Measurements from ENCODE around the gene MAGI2. TPM values are rescaled to one million over a fixed set of nuclear protein-coding genes. Genes with fewer than 3 reads are reported as not detected.

Gene MAGI2
- total and polyA plus RNA-seq, 2 experiments from 2014 or later = 10.4 to 26.4 TPM

- Histone ChIP-seq H3K4me1 (ENCODE audit: insufficient read depth) (peaks cover 5% of the 10 kb centered on the region; the same call in 1 of the 2 replicates), H3K9me2 (ENCODE audit: insufficient read depth) (no peaks in the 10 kb centered on the region), H4K20me1 (replicated peaks; ENCODE audit: insufficient read depth) (no peaks in the 10 kb centered on the region), H3K27me3 (ENCODE audit: insufficient read depth) (no peaks in the 10 kb centered on the region), H3K4me2 (no peak overlapping the region), H3K36me3 (ENCODE audit: insufficient read depth) (no peaks in the 10 kb centered on the region), H3F3A (replicated peaks; ENCODE audit: low read depth) (no peaks in the 10 kb centered on the region), H3K4me3 (no peak overlapping the region), H2AFZ (no peak overlapping the region), H3K27ac (ENCODE audit: low read depth) (no peak overlapping the region), H3K79me2 (replicated peaks; ENCODE audit: insufficient read depth) (no peaks in the 10 kb centered on the region)
- H3K4me1 Mint-ChIP-seq = peaks cover 9% of the 10 kb centered on the region; the same call in 2 of the 3 replicates
- no peak overlapping the region; the same call in 1 of the 2 replicates for H3K27ac Mint-ChIP-seq
- DNase-seq (ENCODE audit: low spot score) = no peak
- no peaks in the 10 kb centered on the region; the same call in 2 of the 3 replicates for H3K9me3 Mint-ChIP-seq
- no peaks in the 10 kb centered on the region; the same call in 2 of the 3 replicates for H3K36me3 Mint-ChIP-seq (ENCODE audit: low read depth)
- peaks cover under 1% of the 10 kb centered on the region for H3K27me3 Mint-ChIP-seq (ENCODE audit: insufficient read depth, low read depth, poor library complexity)
- no peak for ATAC-seq
- H3K4me3 Mint-ChIP-seq = no peak overlapping the region
- TF ChIP-seq, protein P1, sequence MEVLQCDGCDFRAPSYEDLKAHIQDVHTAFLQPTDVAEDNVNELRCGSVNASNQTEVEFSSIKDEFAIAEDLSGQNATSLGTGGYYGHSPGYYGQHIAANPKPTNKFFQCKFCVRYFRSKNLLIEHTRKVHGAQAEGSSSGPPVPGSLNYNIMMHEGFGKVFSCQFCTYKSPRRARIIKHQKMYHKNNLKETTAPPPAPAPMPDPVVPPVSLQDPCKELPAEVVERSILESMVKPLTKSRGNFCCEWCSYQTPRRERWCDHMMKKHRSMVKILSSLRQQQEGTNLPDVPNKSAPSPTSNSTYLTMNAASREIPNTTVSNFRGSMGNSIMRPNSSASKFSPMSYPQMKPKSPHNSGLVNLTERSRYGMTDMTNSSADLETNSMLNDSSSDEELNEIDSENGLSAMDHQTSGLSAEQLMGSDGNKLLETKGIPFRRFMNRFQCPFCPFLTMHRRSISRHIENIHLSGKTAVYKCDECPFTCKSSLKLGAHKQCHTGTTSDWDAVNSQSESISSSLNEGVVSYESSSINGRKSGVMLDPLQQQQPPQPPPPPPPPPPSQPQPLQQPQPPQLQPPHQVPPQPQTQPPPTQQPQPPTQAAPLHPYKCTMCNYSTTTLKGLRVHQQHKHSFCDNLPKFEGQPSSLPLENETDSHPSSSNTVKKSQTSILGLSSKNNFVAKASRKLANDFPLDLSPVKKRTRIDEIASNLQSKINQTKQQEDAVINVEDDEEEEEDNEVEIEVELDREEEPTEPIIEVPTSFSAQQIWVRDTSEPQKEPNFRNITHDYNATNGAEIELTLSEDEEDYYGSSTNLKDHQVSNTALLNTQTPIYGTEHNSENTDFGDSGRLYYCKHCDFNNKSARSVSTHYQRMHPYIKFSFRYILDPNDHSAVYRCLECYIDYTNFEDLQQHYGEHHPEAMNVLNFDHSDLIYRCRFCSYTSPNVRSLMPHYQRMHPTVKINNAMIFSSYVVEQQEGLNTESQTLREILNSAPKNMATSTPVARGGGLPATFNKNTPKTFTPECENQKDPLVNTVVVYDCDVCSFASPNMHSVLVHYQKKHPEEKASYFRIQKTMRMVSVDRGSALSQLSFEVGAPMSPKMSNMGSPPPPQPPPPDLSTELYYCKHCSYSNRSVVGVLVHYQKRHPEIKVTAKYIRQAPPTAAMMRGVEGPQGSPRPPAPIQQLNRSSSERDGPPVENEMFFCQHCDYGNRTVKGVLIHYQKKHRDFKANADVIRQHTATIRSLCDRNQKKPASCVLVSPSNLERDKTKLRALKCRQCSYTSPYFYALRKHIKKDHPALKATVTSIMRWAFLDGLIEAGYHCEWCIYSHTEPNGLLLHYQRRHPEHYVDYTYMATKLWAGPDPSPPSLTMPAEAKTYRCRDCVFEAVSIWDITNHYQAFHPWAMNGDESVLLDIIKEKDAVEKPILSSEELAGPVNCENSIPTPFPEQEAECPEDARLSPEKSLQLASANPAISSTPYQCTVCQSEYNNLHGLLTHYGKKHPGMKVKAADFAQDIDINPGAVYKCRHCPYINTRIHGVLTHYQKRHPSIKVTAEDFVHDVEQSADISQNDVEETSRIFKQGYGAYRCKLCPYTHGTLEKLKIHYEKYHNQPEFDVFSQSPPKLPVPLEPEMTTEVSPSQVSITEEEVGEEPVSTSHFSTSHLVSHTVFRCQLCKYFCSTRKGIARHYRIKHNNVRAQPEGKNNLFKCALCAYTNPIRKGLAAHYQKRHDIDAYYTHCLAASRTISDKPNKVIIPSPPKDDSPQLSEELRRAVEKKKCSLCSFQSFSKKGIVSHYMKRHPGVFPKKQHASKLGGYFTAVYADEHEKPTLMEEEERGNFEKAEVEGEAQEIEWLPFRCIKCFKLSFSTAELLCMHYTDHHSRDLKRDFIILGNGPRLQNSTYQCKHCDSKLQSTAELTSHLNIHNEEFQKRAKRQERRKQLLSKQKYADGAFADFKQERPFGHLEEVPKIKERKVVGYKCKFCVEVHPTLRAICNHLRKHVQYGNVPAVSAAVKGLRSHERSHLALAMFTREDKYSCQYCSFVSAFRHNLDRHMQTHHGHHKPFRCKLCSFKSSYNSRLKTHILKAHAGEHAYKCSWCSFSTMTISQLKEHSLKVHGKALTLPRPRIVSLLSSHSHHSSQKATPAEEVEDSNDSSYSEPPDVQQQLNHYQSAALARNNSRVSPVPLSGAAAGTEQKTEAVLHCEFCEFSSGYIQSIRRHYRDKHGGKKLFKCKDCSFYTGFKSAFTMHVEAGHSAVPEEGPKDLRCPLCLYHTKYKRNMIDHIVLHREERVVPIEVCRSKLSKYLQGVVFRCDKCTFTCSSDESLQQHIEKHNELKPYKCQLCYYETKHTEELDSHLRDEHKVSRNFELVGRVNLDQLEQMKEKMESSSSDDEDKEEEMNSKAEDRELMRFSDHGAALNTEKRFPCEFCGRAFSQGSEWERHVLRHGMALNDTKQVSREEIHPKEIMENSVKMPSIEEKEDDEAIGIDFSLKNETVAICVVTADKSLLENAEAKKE (CRISPR knock-in tag; IDR thresholded peaks at IDR 0.05) = no peak
- TF ChIP-seq CREB1 (CRISPR knock-in tag; IDR thresholded peaks at IDR 0.05; ENCODE audit: low read depth) = no peak
- no peak for TF ChIP-seq ZNF331 (CRISPR knock-in tag; IDR thresholded peaks at IDR 0.05; ENCODE audit: low read depth)
- no peak for TF ChIP-seq NANOG (IDR thresholded peaks at IDR 0.05; ENCODE audit: borderline replicate concordance)
These were observed 1313.4 kb downstream of the MAGI2 start for GRCh38 chr7:78140109-78140508.

DNA sequence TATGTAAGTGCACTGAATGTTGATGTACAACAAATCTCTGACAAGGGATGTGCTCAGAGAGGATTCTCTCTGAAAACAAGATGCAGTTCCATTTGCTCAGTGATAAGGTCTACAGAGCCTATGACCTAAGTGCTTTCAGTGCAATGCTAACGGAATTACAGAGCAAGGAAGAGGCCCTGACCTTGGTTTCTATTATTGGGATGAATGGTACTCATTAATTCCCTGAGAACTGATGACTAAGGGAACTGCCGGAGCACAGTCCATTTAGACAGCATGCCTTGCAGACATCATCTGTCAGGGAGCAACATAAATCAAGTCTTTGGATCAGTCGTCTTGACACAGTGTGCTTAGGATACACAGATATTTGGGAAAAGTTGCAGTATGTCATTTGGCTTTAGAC, 1314.1 kb downstream of the MAGI2 start:
- Mint-ChIP-seq H3K36me3 (ENCODE audit: low read depth) (no peaks in the 10 kb centered on the region), H3K4me1 (peaks cover 9% of the 10 kb centered on the region; the same call in 2 of the 3 replicates), H3K27me3 (ENCODE audit: insufficient read depth, low read depth, poor library complexity) (no peaks in the 10 kb centered on the region), H3K27ac (no peak overlapping the region), H3K9me3 (no peaks in the 10 kb centered on the region), H3K4me3 (no peak overlapping the region)
- DNase-seq (ENCODE audit: low spot score) (no peak), ATAC-seq (no peak)
- H3F3A ChIP-seq (replicated peaks; ENCODE audit: low read depth) = no peaks in the 10 kb centered on the region
- H3K4me1 ChIP-seq (ENCODE audit: insufficient read depth) = peaks cover 5% of the 10 kb centered on the region; the same call in 1 of the 2 replicates
- no peaks in the 10 kb centered on the region for H3K9me2 ChIP-seq (ENCODE audit: insufficient read depth)
- H3K27me3 ChIP-seq (ENCODE audit: insufficient read depth) = no peaks in the 10 kb centered on the region
- no peak overlapping the region for H3K27ac ChIP-seq (ENCODE audit: low read depth)
- H4K20me1 ChIP-seq (replicated peaks; ENCODE audit: insufficient read depth) = no peaks in the 10 kb centered on the region
- no peaks in the 10 kb centered on the region for H3K79me2 ChIP-seq (replicated peaks; ENCODE audit: insufficient read depth)
- H3K36me3 ChIP-seq (ENCODE audit: insufficient read depth) = no peaks in the 10 kb centered on the region
- H3K4me2 ChIP-seq = no peak overlapping the region
- no peak overlapping the region for H3K4me3 ChIP-seq
- H2AFZ ChIP-seq = no peak overlapping the region
- TF ChIP-seq ZNF114 (CRISPR knock-in tag; IDR thresholded peaks at IDR 0.05) (no peak), POLR2AphosphoS5 (IDR thresholded peaks at IDR 0.05; ENCODE audit: low read depth) (no peak), JUNB (IDR thresholded peaks at IDR 0.05; ENCODE audit: unreplicated experiment) (no peak), NANOG (IDR thresholded peaks at IDR 0.05; ENCODE audit: borderline replicate concordance) (no peak), ZNF331 (CRISPR knock-in tag; IDR thresholded peaks at IDR 0.05; ENCODE audit: low read depth) (no peak), CREB1 (CRISPR knock-in tag; IDR thresholded peaks at IDR 0.05; ENCODE audit: low read depth) (no peak)
- TF ChIP-seq, protein P2, sequence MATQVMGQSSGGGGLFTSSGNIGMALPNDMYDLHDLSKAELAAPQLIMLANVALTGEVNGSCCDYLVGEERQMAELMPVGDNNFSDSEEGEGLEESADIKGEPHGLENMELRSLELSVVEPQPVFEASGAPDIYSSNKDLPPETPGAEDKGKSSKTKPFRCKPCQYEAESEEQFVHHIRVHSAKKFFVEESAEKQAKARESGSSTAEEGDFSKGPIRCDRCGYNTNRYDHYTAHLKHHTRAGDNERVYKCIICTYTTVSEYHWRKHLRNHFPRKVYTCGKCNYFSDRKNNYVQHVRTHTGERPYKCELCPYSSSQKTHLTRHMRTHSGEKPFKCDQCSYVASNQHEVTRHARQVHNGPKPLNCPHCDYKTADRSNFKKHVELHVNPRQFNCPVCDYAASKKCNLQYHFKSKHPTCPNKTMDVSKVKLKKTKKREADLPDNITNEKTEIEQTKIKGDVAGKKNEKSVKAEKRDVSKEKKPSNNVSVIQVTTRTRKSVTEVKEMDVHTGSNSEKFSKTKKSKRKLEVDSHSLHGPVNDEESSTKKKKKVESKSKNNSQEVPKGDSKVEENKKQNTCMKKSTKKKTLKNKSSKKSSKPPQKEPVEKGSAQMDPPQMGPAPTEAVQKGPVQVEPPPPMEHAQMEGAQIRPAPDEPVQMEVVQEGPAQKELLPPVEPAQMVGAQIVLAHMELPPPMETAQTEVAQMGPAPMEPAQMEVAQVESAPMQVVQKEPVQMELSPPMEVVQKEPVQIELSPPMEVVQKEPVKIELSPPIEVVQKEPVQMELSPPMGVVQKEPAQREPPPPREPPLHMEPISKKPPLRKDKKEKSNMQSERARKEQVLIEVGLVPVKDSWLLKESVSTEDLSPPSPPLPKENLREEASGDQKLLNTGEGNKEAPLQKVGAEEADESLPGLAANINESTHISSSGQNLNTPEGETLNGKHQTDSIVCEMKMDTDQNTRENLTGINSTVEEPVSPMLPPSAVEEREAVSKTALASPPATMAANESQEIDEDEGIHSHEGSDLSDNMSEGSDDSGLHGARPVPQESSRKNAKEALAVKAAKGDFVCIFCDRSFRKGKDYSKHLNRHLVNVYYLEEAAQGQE (IDR thresholded peaks at IDR 0.05; ENCODE audit: unreplicated experiment) = no peak
